ENCODE measurements around the gene ACTRT2.

ACTRT2 gene

DNA sequence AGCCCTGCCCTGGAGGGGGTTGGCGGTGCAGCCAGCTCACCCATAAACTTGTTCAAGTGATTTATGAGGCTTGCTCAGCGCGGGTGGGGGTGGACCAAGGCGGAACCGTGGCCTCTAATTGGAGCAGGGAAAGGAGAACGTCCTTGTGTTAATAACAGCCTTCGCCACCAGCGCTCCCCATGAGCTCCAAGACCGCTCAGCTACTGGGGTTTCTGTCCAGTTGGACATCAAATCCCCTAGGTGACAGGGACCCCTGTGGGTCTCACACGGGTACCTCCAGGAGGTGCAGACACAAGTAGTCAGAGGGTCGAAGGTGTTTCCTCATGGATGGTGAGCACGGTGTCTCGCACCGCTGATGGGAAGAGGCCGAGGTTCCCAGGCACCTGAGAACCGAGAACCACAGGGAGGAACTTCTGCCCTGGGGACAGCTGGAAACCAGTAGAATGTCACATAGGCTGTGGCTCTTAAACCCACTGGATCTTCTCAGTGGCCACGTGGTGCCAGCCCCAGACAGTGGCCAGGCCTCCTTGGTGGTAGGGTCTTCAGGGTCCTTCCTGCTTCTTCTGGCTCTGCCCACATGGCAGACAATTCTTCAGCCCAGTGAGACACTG is 3.7 kb upstream of the ACTRT2 start:
- no peak for DNase-seq (ENCODE audit: low read depth in 2 of 2, low spot score in 1 of 2)

DNA sequence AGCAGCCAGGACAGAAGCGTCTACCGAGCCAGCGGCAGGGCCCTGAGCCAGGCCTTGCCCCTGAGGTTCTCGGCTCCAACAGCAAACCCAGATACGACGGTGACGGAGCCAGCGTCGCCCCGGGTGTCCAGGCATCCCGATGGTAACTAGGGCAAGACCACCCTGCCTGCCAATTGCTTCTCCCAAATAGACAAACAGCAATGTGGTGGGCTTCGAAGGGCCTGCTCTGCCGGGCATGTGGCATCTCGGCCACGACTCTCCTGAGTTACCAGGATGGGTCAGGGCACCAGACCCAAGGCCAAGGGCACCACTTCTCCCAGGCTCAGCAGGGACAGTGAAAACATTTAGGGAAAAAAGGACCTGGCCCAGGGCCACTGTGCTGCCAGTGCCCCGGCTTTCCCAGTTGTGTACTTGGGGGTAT is 3.2 kb upstream of the ACTRT2 start:
- no peak for DNase-seq (ENCODE audit: low read depth in 2 of 2, low spot score in 1 of 2)

DNA sequence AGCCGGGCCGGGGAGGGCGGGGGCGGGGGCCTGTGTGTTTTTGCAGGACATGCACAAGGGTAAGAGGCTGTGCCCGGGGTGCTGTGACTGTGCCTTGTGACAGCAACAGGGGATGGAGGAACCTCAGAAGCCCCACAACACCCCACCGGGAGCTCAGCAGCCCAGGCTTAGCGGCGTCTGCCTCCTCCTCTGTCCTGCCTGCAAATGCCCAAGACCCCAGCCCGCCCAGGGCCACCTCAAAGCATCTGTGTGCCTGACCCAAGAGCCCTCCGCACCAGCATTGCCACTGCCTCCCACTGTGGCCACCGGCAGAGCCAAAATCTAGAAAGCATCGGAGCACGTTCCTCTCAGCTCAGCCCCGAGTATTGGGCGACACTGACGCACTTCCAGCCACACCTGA is 2.7 kb upstream of the ACTRT2 start:
- DNase-seq (ENCODE audit: low read depth in 2 of 2, low spot score in 1 of 2), result no peak

DNA sequence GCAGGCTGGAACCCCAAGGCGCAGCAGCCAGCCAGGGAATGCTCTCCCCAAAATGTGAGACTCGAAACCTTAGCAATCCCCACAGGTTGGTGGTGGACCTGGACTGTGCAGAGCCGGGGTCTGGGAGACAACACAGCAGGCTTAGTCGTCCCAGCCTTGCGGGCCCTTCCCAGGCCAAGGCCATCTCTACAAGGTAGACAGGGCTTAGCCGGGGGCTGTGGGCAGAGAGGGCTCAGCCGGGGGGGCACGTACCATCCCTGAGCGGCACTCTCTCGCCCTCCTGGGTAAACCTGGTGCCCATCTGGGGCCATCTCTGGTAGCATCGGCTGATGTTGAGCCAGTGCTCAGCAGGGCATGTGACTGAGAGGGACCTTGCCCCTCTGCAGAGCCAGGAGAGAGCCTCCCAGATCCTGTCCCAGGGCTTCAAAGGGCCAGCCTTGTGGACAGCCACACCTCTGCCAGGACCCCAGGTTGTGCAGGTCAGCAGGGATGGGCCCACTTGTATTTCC is 2.2 kb upstream of the ACTRT2 start:
- no peak for DNase-seq (ENCODE audit: low read depth in 2 of 2, low spot score in 1 of 2)

DNA sequence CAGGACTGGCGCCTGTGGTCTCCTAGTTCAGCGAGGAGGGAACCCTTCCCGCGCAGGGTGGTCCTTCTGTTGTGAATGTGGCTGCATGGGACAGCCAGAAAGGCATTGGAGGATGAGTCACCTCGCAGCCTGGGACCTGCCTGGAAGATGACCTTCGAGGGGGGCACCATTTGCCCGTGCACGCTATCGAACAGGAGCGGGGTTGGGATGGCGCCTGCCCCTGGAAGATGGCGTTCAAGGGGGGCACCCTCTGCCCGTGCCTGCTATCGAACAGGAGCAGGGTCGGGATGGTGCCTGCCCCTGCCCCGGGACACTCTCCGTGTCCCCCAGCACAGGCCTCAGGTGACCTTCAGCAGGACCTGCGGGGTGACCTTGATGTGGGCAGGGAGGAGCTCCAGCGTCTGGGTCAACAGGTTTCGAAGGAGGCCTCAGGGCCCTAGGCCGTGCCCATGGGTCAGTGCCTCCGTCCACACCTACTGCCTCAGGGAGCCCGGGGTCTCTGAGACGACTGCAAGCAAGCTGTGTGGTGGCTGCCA is 1.7 kb upstream of the ACTRT2 start:
- DNase-seq (ENCODE audit: low read depth in 2 of 2, low spot score in 1 of 2), result no peak

DNA sequence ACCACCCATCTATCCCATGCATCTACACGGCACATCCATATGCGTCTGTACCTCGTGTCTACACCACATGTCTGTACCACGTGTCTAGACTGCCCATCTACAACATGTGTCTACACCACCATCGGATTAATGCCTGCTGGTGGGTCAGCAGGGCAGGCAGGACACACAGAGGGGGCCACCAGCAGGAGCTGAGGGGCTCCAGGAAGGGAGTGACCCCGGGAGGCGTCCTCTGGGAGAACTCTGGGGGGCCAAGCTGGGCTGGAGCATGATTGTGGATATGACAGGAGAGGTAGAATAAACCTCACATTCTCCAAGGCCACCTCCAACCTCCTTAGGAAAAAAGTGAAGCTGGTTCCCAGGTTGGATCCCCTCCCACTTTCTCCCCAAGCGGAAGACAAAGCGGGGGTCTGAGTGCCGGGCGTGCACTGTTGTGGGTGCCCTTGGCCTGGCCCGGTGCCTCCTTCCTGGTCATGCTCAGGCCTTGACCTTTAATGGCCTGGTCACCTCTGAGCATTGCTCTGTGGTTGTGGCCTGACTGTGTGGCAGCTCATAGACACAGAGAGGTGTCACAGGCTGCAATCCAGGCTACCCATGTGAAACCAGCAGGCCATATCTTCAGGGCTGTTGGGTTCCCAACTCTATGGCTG is 881 bp upstream of the ACTRT2 start:
- DNase-seq (ENCODE audit: low read depth in 2 of 2, low spot score in 1 of 2), result no peak

DNA sequence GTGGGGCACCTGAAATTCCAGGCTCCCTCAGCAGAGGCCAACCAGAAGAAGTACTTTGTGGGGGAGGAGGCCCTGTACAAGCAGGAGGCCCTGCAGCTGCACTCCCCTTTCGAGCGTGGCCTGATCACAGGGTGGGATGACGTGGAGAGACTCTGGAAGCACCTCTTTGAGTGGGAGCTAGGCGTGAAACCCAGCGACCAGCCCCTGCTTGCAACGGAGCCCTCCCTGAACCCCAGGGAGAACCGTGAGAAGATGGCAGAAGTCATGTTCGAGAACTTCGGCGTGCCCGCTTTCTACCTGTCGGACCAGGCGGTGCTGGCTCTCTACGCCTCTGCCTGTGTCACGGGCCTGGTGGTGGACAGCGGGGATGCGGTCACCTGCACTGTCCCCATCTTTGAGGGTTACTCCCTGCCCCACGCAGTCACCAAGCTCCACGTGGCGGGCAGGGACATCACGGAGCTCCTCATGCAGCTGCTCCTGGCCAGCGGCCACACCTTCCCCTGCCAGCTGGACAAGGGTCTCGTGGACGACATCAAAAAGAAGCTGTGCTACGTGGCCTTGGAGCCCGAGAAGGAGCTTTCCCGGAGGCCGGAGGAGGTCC is 634 bp downstream of the ACTRT2 start:
- DNase-seq (ENCODE audit: low read depth in 2 of 2, low spot score in 1 of 2), result no peak

DNA sequence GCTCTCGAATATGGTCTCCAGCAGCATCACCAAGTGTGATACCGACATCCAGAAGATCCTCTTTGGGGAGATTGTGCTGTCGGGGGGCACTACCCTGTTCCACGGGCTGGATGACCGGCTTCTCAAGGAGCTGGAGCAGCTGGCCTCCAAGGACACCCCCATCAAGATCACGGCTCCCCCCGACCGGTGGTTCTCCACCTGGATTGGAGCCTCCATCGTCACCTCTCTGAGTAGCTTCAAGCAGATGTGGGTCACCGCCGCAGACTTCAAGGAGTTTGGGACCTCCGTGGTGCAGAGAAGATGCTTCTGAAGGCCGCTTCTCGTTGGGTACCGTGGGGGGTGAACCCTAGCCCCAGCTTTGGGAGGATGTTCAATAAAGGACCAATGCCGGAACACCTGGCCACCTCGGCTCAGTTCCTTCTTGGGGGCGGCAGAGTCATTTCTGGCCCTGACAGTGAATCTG is 1.3 kb downstream of the ACTRT2 start:
- no peak for DNase-seq (ENCODE audit: low read depth in 2 of 2, low spot score in 1 of 2)

DNA sequence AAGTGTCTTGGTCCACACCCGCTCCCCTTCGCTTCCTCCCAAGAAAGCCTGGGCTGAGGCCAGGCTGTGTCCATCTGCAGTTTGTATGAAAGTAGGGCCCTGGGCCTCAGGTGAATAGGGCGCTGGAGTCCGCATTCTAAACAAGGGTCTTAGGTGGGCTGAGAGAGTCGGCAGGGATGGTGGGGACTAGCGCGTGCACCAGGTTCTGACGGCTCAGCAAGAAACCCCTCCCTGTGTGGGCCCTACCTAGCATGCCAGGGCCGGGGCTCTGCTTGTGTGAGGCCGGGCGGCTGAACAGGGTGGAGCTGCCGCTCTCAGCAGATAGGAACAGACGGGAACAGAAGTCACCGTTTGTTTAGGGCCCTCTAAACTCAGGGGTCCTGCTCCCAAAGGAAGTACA is 1.7 kb downstream of the ACTRT2 start:
- DNase-seq (ENCODE audit: low read depth in 2 of 2, low spot score in 1 of 2), result no peak

DNA sequence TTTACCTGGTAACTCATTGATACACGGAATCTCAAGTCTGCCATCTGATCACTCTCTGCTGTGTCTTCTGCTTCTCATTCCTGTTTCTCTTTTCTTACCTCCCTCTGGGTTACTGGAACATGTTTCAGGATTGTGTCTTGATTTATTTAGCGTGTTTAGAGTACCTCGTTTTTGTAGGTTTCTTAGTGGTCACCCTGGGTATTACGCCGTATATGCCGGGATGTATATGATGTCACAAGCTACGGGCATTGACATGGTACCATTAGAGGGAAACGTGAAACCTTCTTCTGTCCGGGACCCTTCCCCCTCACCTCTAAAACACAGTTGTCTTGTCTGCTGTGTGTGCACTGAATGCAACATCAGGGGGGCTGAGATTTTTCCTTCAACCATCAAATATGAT is 2.8 kb downstream of the ACTRT2 start:
- DNase-seq (ENCODE audit: low read depth in 2 of 2, low spot score in 1 of 2), result no peak

DNA sequence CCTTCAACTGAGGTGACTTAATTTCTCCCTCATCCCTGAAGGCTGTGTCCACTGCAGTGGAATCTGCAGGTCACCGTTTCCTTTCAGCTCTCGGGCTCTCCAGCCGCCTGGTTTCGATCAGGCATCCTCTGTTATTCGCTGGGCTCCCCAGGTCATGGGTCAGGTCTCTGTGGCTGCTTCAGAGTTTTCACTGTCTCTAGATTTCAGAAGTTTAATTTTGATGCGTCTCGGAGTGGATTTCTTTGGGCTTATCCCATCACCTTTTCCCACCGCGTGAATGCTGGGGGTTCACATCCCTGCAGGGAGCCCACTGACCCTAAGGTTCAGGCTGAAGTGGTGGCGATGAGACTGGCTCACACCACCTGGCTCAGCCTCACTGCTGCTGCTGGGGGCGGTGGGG is 3.3 kb downstream of the ACTRT2 start:
- DNase-seq (ENCODE audit: low read depth in 2 of 2, low spot score in 1 of 2), result no peak

DNA sequence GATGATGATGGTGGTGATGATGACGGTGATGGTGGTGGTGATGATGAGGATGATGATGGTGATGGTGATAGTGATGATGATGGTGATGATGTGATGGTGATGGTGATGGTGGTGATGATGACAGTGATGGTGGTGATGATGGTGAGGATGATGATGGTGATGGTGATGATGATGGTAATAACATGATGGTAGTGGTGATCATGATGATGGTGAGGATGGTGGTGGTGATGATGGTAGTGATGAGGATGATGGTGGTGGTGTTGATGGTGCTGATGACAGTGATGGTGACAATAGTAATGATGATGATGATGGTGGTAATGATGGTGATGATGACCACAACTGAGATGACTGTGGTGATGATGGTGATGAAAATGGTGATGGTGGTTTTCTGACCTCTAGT is 4.9 kb downstream of the ACTRT2 start:
- no peak for DNase-seq (ENCODE audit: low read depth in 2 of 2, low spot score in 1 of 2)

DNA sequence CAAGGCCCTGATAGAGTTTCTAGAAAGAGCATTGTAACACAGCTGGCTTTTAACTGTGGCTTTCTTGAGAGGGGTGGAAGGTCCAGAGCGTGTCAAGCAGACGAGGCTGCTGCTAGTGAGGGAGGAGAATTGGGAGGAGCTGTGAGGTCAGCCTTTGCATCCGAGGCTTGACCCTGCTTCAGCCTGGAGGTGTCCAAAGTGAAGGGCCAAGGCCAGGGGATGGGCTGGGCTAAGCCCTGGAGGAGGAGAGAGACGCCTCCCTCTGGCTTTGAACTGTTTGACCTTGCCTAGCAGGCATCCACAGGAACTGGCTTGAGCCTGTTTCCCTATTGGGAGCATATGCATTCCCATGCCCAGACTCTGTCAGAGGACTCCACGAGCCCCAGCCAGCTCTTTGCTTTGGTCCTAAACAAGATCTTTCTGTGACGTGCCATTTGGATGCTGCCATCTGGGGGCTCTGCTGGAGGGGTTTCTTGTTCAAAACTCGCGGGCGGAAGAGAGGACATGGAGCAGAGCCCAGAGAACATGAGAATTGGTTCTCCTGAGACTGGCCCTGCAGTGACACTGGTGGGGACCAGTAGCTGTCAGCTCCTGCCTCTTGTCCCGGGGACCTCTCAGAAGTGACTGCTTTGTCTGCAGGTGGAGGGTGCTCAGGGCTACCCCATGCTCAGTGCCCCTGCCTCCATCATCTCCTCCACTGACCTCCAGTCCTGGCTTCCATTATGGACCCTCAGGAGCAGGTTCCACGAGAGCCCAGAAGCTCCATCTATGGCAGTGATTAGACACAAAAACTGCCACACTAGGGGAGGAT is 5.5 kb downstream of the ACTRT2 start:
- DNase-seq (ENCODE audit: low read depth in 2 of 2, low spot score in 1 of 2), result no peak

DNA sequence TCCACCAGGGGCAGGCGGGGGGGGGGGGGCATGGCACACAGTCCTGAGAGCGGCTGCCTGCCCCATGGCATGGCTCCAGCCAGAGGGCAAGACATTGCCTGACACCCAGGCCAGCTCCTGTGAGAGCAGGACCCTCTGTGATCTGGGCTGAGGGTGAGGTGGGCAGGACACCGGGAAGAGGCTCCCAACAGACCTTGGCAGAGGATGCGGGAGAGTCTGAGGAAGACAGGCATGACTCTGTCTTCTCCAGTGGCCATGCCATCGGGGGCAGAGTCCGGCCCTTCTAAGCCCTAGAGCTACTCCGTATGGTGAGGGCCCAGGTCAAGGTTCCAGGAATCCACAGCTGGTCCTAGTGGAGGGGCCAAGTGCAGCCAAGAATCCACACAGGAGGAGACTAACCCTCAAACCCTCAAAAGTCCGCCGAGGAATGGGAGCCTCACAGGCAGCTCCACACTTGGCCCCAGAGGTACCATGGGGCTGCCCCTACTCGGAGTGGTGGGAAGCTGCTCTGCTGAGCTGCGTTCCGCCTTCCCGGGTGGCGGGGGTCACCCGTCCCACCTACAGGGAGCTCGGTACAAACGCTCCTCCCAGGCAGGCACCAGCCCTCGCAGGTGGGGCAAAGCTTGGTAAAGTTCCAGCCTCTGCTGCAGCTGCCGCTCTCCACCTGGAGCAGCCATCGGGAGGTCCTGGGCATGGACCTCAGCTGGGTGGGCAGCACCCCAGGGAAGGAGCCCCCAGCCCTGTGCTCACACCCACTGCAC is 6.5 kb downstream of the ACTRT2 start:
- DNase-seq (ENCODE audit: low read depth in 2 of 2, low spot score in 1 of 2), result no peak

DNA sequence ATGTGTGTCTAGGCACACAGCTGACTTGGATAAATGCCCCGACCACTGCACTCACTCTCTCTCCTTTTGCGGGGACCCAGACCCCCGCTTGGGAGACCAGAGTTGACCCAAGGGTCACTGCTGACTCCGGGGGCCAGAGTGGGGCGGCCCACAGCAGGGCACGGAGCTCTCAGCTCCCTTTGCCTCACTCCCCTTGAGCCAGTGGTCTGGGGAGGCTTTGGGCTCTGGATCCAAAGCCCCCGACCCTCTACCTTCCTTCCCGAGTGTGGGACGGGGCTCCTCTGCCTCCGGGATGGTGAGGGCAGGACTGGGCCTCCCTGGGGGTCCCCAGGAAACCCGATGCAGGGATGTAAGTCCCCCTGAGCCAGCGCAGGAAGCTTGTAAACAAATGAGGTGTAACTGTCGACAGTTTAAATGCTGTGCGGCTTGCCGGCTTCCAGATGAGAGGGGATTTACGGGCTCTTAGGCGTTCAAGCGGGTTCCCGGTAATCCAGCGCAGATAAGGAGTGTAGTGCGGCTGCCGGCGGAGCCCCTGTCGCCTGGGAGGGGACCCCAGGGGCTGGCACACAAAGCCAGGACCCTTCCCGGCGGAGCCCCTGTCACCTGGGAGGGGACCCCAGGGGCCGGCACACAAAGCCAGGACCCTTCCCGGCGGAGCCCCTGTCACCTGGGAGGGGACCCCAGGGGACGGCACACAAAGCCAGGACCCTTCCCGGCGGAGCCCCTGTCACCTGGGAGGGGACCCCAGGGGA is 7.4 kb downstream of the ACTRT2 start:
- DNase-seq (ENCODE audit: low read depth in 2 of 2, low spot score in 1 of 2), result no peak

DNA sequence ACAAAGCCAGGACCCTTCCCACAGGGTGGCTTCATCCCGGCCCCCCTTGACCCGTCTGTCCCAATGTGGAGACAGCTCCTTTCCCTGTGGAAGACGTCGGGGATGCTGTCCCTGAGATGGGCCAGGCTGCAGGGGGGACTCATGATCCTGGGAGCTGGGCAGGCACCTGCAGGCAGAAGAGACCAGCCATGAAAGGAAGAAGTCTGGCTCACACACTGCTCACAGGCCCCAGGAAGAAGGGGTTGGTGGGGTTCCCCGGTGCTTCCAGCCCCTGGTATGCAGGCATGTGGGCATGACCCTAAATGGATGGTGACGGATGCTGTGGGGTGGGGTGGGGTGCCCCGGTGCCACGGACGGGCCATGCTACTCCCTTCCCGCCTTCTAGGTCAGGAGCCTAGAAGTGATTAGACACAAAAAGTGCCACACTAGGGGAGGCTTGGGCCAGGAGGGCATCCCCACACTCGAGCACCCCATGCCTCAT is 8.3 kb downstream of the ACTRT2 start:
- no peak for DNase-seq (ENCODE audit: low read depth in 2 of 2, low spot score in 1 of 2)

DNA sequence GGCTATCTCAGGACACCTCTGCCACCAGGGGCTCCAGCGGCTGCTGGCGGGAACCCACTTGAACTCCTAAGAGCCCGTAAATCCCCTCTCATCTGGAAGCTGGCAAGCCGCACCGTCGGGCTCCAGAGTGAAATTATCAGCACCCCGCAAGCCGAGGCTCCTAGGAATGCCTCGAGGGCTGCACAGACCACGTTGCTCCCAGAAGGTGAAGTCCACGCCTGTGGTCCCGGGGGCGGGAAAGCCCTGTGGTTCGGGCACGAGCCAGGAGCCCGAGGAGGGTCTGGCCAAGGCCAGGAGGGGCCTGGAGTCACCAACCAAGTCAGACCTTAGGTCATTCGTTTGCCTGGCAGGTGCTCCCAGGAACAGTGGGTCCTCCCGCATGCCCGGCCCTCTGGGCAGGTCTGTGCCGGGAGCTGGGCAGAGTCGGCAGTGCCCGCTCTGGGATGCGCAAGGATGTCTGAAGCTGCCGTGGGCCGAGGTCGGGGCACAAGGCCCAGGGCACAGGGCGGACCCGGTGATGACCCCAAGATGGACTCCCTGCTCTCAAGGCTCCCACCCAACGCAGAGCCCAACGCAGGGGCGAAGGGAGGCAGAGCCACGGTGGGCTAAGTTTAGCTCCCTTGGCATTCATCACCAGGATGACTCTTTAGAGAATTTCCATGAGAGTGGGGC is 8.9 kb downstream of the ACTRT2 start:
- DNase-seq (ENCODE audit: low read depth in 2 of 2, low spot score in 1 of 2), result no peak

DNA sequence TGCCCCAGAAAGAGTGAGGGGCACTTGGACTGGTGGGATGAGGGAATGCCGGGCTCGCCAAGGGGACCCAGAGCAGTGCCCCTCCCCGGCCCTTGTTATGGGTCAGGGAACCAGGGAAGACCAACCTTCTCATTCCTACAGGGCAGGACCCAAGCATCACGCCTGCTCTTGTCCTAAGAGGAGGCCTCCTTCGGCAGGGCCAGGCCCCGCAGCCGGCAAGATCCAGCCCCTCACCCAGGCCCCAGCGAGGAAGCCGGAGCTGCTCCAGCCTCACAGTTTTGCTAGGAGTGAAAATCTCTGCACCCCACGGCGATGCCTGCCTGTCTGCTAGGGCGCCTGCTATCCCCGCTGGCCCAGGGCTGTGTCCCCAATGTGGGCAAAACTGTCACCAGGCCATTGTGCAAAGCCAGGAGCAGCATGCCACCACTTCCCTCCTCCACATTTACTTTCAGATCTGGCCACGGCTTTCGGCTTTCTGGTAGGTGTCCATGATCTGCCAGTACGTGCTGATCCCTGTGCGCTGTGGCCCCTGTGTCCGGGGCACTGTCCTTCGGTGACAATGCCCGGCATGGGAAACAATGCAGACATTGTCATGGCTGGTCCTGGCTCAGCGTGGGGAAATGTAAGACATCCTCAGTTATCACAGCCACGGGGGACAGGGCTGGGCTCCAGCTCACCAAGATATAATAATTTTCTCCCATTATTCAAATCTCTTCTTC is 9.6 kb downstream of the ACTRT2 start:
- no peak for DNase-seq (ENCODE audit: low read depth in 2 of 2, low spot score in 1 of 2)
